Fibroblast of peridontal ligament (primary cell): Measurements from ENCODE around the gene CATSPERD.
"Not testable (repeated sequence)": the region's sequence is repeated elsewhere in the genome, so short reads cannot be mapped to it uniquely, and the experiment has no call there.

Experiments used
- DNase-seq: peaks from one replicate; pipeline ENCODE4 v3.0.0-alpha.2; 2010; ENCODE audit errors: extremely low read depth

Gene CATSPERD

DNA sequence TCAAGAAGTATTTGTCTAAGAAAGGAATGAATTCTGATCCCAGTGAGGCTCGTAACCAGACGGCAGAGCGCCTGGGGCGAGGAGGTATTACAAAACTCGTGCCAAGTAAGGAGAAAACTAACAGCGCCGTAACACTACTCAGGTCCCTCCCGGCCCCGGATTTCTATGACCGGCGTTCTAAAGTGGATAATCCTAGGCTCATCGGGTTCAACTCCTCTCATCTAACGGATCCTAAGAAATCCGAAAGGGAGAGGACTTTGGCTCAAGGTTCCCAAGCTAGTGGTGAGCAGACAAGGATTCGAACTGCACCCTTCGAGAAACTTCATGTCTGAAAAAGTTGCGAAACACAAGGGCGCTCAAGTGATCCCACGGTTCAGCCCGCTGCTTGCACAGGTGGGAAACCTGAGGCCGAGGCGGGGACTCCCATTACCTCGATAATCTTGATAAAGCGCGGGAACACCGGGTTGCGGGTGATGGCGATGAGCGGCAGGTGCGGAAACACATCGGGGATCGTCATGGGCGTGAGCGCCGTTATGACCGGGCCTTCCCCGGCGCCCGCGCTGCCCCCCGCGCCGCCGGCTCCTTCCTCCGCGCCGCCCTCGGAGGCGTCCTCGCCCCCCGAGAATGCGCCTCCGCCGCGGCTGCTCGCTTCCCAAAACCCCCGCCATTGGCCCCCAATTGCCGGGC lies 1.0 kb upstream of the CATSPERD start:
- peak; percentile 30 for DNase-seq

- no peak for DNase-seq
Measured at GRCh38 chr19:5727453-5728050, 7.1 kb downstream of the CATSPERD start.

GRCh38 chr19:5733172-5733571 lies 12.7 kb downstream of the CATSPERD start:
- not testable (repeated sequence) for DNase-seq

DNA sequence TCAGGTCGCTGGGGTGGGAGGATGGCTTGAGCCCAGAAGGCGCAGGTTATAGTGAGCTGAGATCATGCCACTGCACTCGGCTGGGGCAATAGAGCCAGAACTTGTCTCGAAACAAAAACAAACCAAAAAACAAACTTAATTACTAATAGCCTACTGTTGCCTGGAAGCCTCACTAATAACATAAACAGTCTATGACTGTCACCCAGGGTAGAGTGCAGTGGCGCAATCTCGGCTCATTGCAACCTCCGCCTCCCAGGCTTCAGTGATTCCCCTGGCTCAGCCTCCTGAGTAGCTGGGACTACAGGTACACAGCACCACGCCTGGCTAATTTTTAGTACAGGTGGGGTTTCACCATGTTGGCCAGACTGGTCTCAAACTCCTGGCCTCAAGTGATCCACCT lies 18.0 kb downstream of the CATSPERD start:
- no peak for DNase-seq

DNA sequence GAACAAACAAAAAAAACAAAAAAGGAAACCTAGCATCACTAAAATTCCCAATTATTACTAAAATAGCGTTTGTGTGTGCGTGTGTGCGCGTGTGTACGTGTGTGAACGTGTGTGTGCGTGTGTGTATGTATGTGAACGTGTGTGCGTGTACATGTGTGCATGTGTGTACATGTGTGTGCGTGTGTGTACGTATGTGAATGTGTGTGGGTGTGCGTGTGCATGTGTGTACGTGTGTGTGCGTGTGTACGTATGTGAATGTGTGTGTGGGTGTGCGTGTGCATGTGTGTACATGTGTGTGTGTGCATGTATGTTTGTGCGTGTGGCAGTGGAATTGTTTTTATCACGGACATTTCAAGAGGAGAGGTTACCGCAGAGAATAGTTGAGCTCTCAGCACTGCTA lies 21.6 kb downstream of the CATSPERD start:
- no peak for DNase-seq

GRCh38 chr19:5743630-5744029 lies 23.2 kb downstream of the CATSPERD start:
- DNase-seq, result no peak

DNA sequence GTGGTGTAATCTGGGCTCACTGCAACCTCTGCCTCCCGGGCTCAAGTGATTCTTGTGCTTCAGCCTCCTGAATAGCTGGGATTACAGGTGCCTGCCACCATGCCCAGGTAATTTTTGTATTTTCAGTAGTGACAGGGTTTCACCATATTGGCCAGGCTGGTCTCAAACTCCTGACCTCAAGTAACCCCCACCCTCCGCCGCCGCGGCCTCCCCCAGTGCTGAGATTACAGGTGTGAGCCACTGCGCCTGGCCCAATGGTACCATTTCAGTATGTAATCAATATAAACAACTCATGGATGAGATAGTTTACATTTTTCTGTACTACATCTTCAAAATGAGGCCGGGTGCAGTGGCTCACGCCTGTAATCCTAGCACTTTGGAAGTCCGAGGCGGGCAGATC lies 24.6 kb downstream of the CATSPERD start:
- DNase-seq, result not testable (repeated sequence)

DNA sequence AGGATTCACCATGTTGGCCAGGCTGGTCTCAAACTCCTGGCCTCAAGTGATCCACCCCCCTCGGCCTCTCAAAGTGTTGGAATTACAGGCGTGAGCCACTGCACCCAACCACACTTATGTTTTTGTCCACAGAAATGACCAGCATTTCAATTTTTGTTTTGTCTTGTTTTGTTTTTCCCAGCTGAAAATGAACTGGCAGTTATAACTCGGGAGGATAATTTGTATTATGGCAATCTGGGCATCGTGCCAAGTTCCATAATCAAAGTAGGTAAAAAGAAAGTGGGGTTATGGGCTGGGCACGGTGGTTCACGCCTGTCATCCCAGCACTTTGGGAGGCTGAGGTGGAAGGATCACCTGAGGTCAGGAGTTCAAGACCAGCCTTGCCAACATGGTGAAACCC lies 28.5 kb downstream of the CATSPERD start:
- not testable (repeated sequence) for DNase-seq

- DNase-seq, result no peak
Measured at GRCh38 chr19:5749505-5749904, 29.1 kb downstream of the CATSPERD start.

GRCh38 chr19:5751709-5752108 lies 31.3 kb downstream of the CATSPERD start:
- no peak for DNase-seq

GRCh38 chr19:5753743-5754142 lies 33.3 kb downstream of the CATSPERD start:
- DNase-seq, result no peak

GRCh38 chr19:5762608-5763217 lies 42.3 kb downstream of the CATSPERD start:
- no peak for DNase-seq

- no peak for DNase-seq
Measured at GRCh38 chr19:5765220-5765619, 44.8 kb downstream of the CATSPERD start.

DNA sequence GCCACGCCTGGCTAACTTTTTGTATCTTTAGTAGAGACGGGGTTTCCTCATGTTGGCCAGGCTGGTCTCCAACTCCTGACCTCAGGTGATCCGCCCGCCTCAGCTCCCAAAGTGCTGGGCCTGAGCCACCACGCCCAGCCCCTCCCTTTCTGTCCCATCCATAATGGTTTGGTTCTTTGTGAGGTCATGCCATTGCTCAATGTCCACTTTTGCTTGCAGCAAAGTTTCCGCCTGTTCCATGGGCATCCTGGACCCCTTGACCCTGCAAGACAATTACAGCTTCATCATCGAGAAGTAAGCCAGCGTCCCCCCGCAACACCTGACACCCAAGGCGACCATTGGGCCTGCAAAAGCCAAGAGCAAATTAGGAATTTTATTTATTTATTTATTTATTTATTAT lies 47.5 kb downstream of the CATSPERD start:
- DNase-seq, result no peak

DNA sequence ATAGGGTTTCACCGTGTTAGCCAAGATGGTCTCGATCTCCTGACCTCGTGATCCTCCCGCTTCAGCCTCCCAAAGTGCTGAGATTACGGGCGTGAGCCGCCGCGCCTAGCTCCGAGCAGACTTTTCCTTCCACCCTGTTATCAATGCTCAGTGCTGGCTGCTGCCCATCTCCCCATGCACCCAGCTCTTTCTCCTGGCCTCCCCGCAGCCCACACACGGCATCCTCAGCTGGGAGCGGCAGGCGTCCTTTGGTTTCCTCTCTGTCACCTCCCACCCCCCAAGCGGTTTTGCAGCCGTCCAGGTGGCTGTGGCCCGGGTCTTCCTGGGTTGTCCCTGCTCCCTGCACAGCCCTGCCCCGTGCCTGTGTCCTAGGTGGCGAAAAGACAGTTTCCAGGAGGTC lies 52.0 kb downstream of the CATSPERD start:
- DNase-seq, result no peak

- no peak for DNase-seq
Measured at GRCh38 chr19:5773276-5773675, 52.8 kb downstream of the CATSPERD start.

DNA sequence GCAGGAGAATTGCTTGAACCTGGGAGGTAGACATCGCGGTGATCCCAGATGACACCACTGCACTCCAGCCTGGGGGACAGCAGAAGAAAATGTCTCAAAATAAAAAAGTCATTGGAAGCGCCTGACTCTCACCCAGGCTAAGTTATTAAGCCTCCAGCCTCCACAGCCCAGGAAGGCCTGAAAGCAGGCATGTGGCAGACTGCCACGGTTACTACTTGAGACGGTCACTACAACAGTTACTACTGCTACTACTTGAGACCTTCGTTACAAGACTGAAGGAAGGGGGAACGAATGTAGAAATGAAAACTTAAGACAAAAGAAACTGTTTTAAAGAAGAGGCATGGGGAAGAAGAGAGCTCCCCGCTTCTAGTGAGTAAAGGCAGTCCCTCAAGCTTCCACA lies 54.5 kb downstream of the CATSPERD start:
- DNase-seq, result peak; percentile 2

GRCh38 chr19:5775668-5776309 lies 55.4 kb downstream of the CATSPERD start:
- peak; percentile 77 for DNase-seq

DNA sequence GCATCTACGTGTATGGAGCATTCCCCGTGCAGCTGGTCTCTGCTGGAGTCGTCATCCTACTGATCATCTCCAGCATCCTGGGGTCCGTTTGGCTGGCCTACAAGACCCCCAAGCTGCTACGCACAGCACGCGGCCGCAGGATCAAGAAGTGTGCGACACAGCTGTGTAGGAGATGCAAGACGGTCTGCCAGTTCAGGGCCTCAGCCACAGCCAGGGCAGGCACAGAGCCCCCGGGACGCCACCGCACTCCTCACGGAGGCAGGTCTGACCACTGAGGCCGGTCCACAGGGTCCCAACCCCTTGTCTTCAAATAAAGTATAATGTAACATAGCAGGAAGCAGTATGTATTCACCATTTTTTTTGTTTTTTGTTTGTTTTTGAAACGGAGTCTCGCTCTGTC lies 58.0 kb downstream of the CATSPERD start:
- no peak for DNase-seq

- not testable (repeated sequence) for DNase-seq
Measured at GRCh38 chr19:5780916-5781315, 60.5 kb downstream of the CATSPERD start.

DNA sequence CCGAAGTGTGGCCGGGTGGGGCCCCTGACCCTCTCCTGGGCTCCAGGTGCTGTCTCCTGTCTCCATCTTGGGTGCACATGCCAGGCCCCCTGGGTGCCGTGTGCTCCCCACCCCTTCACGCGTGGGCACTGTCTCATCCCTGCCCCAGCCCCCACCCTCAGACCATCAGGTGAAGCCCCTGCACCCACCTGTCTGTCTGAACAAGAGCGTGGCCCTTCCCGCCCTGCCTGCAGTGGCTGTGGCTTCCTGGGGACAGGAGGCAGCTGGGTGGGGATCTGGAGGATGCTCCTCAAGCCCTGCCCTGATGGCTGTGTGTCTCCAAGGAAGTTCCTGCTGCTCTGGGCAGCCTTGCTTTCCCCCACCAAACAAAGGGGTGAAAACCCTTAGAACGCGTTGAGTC lies 61.9 kb downstream of the CATSPERD start:
- DNase-seq, result no peak

- DNase-seq, result no peak
Measured at GRCh38 chr19:5782945-5783919, 62.8 kb downstream of the CATSPERD start.
